ENCODE measurements around the gene CDKAL1.
"Not testable (repeated sequence)": the region's sequence is repeated elsewhere in the genome, so short reads cannot be mapped to it uniquely, and the experiment has no call there.

The CDKAL1 gene

GRCh38 chr6:20732896-20733295, 198.6 kb downstream of the CDKAL1 start:
- DNase-seq: no peak

- DNase-seq: no peak
These were observed 203.7 kb downstream of the CDKAL1 start for GRCh38 chr6:20737912-20738311.

- DNase-seq: no peak
These were observed 205.8 kb downstream of the CDKAL1 start for GRCh38 chr6:20740088-20740487.

GRCh38 chr6:20740727-20741126, 206.5 kb downstream of the CDKAL1 start:
- no peak for DNase-seq

- no peak for DNase-seq
These were observed 207.2 kb downstream of the CDKAL1 start for GRCh38 chr6:20741490-20741889.

- DNase-seq: no peak
These were observed 210.8 kb downstream of the CDKAL1 start for GRCh38 chr6:20744911-20745557.

GRCh38 chr6:20746024-20746423, 211.8 kb downstream of the CDKAL1 start:
- DNase-seq: no peak

- DNase-seq: no peak
These were observed 212.7 kb downstream of the CDKAL1 start for GRCh38 chr6:20746805-20747558.

GRCh38 chr6:20747991-20748390, 213.7 kb downstream of the CDKAL1 start:
- DNase-seq: no peak

- no peak for DNase-seq
These were observed 217.2 kb downstream of the CDKAL1 start for GRCh38 chr6:20751293-20751935.

- DNase-seq: no peak
These were observed 221.4 kb downstream of the CDKAL1 start for GRCh38 chr6:20755631-20756030.

- DNase-seq: not testable (repeated sequence)
These were observed 222.4 kb downstream of the CDKAL1 start for GRCh38 chr6:20756584-20757147.

- no peak for DNase-seq
These were observed 223.5 kb downstream of the CDKAL1 start for GRCh38 chr6:20757761-20758160.

GRCh38 chr6:20763296-20763695, 229.0 kb downstream of the CDKAL1 start:
- no peak for DNase-seq

- no peak for DNase-seq
These were observed 235.4 kb downstream of the CDKAL1 start for GRCh38 chr6:20769631-20770030.

GRCh38 chr6:20770773-20771172, 236.5 kb downstream of the CDKAL1 start:
- DNase-seq: no peak

- DNase-seq: no peak
These were observed 237.2 kb downstream of the CDKAL1 start for GRCh38 chr6:20771409-20771808.

GRCh38 chr6:20773822-20774221, 239.6 kb downstream of the CDKAL1 start:
- no peak for DNase-seq

- DNase-seq: no peak
These were observed 241.7 kb downstream of the CDKAL1 start for GRCh38 chr6:20775981-20776380.

- DNase-seq: no peak
These were observed 243.5 kb downstream of the CDKAL1 start for GRCh38 chr6:20777801-20778200.

GRCh38 chr6:20778459-20778858, 244.2 kb downstream of the CDKAL1 start:
- DNase-seq: no peak

- DNase-seq: no peak
These were observed 244.7 kb downstream of the CDKAL1 start for GRCh38 chr6:20778912-20779311.

All from anterior cingulate cortex (tissue), 58 donors.